Activated B cell treated with CpG ODN at 0.5 μM for 24 hours (primary cell): ENCODE measurements around the gene KRT28. TPM values are rescaled to one million over a fixed set of nuclear protein-coding genes. Genes with fewer than 3 reads are reported as not detected.

Experiments
- ATAC-seq: fragments of 200-7000 bp; cut with Tn5 transposase; one replicate; pipeline ENCODE4 v1.10.0; 2021; ENCODE audit warnings: low read depth, mild to moderate bottlenecking, moderate library complexity
- CTCF ChIA-PET: fragments of 350-600 bp; sonication (Branson Sonifier 250); formaldehyde crosslinking; loops from one replicate; lab custom pipeline; 2021; ENCODE audit warnings: antibody characterized with exemption; lab: Charles Lee
- POLR2A ChIA-PET: fragments of 350-600 bp; sonication (Branson Sonifier 250); formaldehyde crosslinking; loops from one replicate; lab custom pipeline; 2021; ENCODE audit warnings: antibody characterized with exemption; lab: Charles Lee
- DNase-seq: peaks from one replicate; pipeline ENCODE4 v3.0.0; 2022
- H3K27ac Mint-ChIP-seq: one replicate; pipeline ENCODE4 v1.8.0; 2020; ENCODE audit warnings: mixed read lengths
- H3K27me3 Mint-ChIP-seq: one replicate; pipeline ENCODE4 v1.8.0; 2021; ENCODE audit warnings: mixed read lengths
- H3K36me3 Mint-ChIP-seq: one replicate; pipeline ENCODE4 v1.8.0; 2021; ENCODE audit warnings: low read depth, mixed read lengths
- H3K4me1 Mint-ChIP-seq: one replicate; pipeline ENCODE4 v1.8.0; 2021; ENCODE audit warnings: mixed read lengths
- H3K4me3 Mint-ChIP-seq: one replicate; pipeline ENCODE4 v1.8.0; 2020; ENCODE audit warnings: mild to moderate bottlenecking, mixed read lengths
- H3K9me3 Mint-ChIP-seq: one replicate; pipeline ENCODE4 v1.8.0; 2020; ENCODE audit warnings: mixed read lengths
- intact Hi-C: fragments of 100-400 bp; cut with micrococcal nuclease; formaldehyde crosslinking; loops from one replicate; pipeline ENCODE4 v1.15.1; 2024
- total RNA-seq: library from RNA; stranded (reverse); gene quantifications from 2 replicates; pipeline ENCODE4 v1.2.3, GENCODE V29; 2022
- TF ChIP-seq, protein P1 (sequence below): fragments of 200-600 bp; IDR thresholded peaks from one replicate; pipeline ENCODE4 v1.8.0; 2022; ENCODE audit warnings: antibody characterized with exemption, mild to moderate bottlenecking

The KRT28 gene
- total RNA-seq, 1 donor from 2014 or later: not detected

DNA sequence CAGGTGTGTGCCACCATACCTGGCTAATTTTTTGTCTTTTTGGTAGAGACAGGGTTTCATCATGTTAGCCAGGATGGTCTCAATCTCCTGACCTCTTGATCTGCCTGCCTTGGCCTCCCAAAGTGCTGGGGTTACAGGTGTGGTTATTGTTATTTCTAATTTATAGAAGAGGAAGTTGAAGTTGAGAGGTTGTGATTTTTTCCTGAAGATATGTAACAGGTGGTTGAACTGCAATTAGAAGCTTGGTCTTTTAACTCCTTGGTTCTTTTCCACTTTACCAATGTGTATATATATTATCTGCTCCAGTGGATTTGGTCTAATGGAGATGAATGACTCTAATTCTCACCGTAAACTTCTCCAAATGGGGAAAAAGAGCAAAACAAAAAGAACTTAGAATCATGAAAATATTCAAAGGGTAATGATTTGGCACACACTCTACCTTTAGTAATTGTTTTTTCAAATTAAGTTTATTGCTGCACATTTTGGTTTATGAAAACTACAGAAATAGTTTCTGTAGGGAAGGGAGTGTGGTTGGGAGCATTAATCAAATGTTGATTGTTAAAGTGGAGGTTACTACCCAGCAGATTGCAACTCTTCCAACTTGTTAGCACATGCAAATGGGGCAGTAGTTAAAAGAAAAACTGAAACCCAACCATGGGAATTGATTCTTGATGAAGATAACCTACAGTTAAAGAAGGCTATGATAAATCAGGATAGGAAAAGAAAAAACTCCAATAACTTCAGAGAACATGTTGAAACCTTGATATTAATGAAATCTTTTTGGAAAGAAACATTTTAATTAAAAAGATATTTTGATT is 24.5 kb upstream of the KRT28 start:
- TF ChIP-seq, protein P1, sequence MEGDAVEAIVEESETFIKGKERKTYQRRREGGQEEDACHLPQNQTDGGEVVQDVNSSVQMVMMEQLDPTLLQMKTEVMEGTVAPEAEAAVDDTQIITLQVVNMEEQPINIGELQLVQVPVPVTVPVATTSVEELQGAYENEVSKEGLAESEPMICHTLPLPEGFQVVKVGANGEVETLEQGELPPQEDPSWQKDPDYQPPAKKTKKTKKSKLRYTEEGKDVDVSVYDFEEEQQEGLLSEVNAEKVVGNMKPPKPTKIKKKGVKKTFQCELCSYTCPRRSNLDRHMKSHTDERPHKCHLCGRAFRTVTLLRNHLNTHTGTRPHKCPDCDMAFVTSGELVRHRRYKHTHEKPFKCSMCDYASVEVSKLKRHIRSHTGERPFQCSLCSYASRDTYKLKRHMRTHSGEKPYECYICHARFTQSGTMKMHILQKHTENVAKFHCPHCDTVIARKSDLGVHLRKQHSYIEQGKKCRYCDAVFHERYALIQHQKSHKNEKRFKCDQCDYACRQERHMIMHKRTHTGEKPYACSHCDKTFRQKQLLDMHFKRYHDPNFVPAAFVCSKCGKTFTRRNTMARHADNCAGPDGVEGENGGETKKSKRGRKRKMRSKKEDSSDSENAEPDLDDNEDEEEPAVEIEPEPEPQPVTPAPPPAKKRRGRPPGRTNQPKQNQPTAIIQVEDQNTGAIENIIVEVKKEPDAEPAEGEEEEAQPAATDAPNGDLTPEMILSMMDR: no peak
- no peak for DNase-seq
- H3K9me3 Mint-ChIP-seq: peaks cover 2% of the 10 kb centered on the region
- ATAC-seq: no peak
- ChIA-PET POLR2A (no interaction called here), CTCF (interaction anchor here (0.6 kb wide), 1 partner anchor 1379 kb away, joined by 3 read pairs; no protein-coding TSS in a partner anchor)
- peaks cover 4% of the 10 kb centered on the region for H3K27me3 Mint-ChIP-seq
- no peak overlapping the region for H3K4me3 Mint-ChIP-seq
- peaks cover 5% of the 10 kb centered on the region for H3K4me1 Mint-ChIP-seq
- H3K36me3 Mint-ChIP-seq: peaks cover 20% of the 10 kb centered on the region
- no peak overlapping the region for H3K27ac Mint-ChIP-seq
- intact Hi-C loops: no loop called here

DNA sequence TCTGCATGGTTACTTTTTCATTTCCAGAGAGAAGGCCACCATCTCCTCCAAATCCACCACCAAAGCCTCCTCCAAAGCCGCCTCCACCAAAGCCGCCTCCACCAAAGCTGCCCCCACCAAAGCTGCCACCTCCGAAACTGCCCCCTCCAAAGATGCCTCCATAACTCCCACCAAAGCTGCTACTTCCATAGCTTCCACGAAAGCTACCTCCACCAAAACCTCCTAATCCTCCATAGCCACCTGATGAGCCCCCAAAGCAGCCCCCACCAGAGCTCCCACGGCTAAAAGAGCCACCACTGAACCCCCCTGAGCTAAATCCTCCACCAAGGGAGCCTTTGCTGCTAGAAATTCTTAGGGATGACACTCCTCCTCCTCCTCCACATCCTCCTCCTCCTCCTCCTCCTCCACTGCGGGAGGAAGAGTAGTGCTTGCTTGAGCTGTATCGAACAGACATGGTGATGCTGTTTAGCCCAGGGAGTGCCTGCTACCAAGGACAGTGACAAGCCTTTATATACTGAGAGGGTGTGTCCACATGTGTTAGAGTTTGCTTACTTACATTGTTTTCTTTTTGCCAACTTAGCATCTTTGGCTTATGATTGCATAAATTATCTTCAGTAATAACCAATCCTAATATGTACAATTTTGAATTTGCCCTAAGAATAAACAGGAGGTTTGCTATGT is 22.5 kb upstream of the KRT28 start, which contains the start of gene KRT10:
TSS of gene KRT10 (minus strand) at position 483 of the 681 bp plus-strand sequence. CDS start at position 454, 29 bp downstream.
- CTCF ChIA-PET: no interaction called here
- intact Hi-C loops: no loop called here
- Mint-ChIP-seq H3K36me3 (peaks cover 25% of the 10 kb centered on the region), H3K27me3 (peaks cover 4% of the 10 kb centered on the region), H3K27ac (no peak within 1 kb of the TSS), H3K4me3 (no peak within 1 kb of the TSS), H3K9me3 (peaks cover 5% of the 10 kb centered on the region), H3K4me1 (peaks cover 16% of the 10 kb centered on the region)
- POLR2A ChIA-PET: no interaction called here
- DNase-seq (no peak), ATAC-seq (no peak)
- TF ChIP-seq, protein P1: no peak

- ATAC-seq (no peak), DNase-seq (no peak)
- intact Hi-C loops: no loop called here
- H3K36me3 Mint-ChIP-seq: peaks cover 32% of the 10 kb centered on the region
- peaks cover 5% of the 10 kb centered on the region for H3K9me3 Mint-ChIP-seq
- H3K4me1 Mint-ChIP-seq: peaks cover 16% of the 10 kb centered on the region
- H3K27ac Mint-ChIP-seq: no peak overlapping the region
- H3K27me3 Mint-ChIP-seq: peaks cover 4% of the 10 kb centered on the region
- no peak overlapping the region for H3K4me3 Mint-ChIP-seq
- ChIA-PET POLR2A (no interaction called here), CTCF (no interaction called here)
- TF ChIP-seq, protein P1: no peak
These were observed 21.8 kb upstream of the KRT28 start for GRCh38 chr17:40821536-40821935.

GRCh38 chr17:40820228-40820838 is 20.6 kb upstream of the KRT28 start:
- ChIA-PET POLR2A (interaction anchor here (0.8 to 3.5 kb wide), 3 partner anchors 92 to 869 kb away, joined by 3 to 25 read pairs (median 4); partner anchors contain the start of genes EIF1 and SMARCE1), CTCF (interaction anchor here (0.7 kb wide), 1 partner anchor 828 kb away, joined by 3 read pairs; no protein-coding TSS in a partner anchor)
- peaks cover 33% of the 10 kb centered on the region for H3K36me3 Mint-ChIP-seq
- H3K9me3 Mint-ChIP-seq: peaks cover 5% of the 10 kb centered on the region
- DNase-seq (no peak), ATAC-seq (no peak)
- intact Hi-C loops: no loop called here
- peak overlapping the region; percentile 35 for H3K4me3 Mint-ChIP-seq
- H3K4me1 Mint-ChIP-seq: peaks cover 16% of the 10 kb centered on the region
- TF ChIP-seq, protein P1: no peak
- H3K27me3 Mint-ChIP-seq: peaks cover 2% of the 10 kb centered on the region
- no peak overlapping the region for H3K27ac Mint-ChIP-seq
